Middle frontal gyrus (tissue), 1 donor: ENCODE measurements around the gene TNFSF8.

Experiments used
- DNase-seq: peaks from one replicate; pipeline ENCODE4 v3.0.0-alpha.2; 2015; ENCODE audit warnings: low spot score; ENCODE audit errors: extremely low spot score

TNFSF8 gene

DNA sequence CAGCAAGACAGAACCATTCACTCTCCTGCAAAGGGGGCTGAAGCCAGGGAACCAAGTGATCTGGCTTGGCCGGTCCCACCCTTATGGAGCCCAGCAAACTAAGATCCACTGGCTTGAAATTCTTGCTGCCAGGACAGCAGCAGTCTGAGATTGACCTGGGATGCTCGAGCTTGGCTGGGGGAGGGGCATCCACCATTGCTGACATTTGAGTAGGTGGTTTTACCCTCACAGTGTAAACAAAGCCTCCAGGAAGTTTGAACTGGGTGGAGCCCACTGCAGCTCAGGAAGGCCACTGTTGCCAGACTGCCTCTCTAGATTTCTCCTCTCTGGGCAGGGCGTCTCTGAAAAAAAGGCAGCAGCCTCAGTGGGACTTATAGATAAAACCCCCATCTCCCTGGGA lies 60.5 kb downstream of the TNFSF8 start:
- DNase-seq = no peak

DNA sequence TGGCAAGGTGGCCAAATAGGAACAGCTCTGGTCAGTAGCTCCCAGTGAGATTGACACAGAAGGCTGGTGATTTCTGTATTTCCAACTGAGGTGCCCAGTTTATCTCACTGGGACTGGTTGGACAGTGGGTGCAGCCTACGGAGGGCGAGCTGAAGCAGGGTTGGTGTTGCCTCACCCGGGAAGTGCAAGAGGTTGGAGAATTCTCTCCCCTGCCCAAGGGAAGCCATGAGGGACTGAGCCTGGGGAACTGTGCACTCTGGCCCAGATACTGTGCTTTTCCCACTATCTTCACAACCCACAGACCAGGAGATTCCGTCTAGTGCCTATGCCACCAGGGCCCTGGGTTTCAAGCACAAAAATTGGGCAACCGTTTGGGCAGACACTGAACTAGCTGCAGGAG lies 61.0 kb downstream of the TNFSF8 start:
- DNase-seq = no peak

DNA sequence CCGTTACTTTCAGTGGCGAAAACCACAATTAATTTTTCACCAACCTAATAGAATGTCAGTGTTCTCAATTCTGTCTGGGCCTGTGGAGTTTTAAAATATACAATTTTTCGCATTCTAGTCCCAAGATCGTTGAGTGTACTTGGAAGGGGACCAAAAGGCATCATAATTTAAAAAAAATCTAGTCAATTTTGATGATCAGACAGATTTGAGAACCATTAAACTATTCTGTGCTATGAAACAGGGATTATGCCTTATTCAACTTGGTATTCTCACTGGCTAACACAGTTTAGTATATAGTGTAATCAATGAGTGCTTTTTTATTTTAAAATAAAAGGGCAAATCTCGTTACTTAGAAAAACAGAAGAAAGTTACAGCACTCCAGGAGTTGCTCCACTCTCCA lies 63.1 kb downstream of the TNFSF8 start:
- no peak for DNase-seq

DNA sequence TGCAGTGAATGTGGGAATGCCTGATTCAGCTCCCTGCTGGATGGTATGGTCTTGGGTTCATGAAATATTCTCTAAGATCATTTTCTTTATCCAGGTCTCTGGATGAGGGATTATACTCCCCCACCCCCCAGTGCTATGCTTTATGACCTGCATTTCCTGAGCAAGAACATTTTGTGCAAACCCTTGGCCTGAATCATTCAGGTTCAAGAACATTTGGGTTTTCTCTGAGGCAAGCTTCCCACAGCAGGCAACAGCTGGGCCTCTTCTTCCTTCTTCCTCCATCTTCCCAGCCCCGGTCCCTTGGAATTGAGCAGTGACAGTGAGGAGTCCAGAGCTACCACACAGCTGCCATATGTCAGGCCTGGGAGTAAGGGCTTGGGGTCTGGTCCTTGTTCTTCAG lies 65.9 kb downstream of the TNFSF8 start:
- no peak for DNase-seq

DNA sequence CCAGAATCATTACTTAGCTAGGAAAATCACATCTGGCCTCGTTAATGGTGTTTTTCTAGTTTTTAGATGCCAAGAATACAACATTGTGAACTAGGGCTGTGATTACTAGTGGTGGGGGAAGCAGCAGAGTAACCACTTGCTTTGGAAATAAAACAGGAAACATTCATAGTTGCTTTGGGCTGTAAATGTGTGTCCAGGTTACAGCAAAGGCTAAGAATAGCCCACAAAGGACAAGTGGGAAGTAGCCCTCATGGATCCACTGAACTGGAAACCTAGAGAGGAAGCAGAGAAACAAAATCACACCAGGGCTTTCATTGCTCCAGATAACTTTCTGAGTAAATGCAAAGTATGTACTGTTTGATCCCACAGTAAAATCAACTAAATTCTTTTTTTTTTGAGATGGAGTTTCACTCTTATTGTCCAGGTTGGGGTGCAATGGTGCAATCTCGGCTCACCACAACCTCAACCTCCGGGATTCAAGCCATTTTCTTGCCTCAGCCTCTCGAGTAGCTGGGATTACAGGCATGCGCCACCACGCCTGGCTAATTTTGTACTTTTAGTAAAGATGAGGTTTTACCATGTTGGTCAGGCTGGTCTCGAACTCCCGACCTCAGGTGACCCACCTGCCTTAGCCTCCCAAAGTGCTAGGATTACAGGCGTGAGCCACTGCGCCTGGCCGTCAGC lies 68.3 kb downstream of the TNFSF8 start:
- no peak for DNase-seq

DNA sequence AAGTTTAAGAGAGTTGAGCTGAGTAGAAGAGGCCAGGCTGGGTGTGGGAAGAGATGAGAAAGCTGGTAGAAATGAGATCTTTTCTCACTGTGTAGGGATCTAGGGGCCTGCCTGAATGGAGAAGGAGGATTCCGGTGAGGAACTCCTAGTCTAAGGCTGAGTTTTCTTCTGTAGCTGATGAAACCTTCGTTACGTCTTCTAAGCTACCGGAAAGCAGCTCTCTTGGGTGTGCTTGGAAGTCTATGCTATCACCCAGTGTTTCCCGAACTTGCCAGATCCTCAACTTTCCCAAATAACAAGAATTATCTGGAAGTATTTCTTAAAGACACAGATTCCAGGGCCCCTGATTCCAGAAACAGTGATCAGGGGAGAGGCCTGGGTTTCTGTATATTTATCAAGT lies 69.1 kb downstream of the TNFSF8 start:
- DNase-seq = no peak

DNA sequence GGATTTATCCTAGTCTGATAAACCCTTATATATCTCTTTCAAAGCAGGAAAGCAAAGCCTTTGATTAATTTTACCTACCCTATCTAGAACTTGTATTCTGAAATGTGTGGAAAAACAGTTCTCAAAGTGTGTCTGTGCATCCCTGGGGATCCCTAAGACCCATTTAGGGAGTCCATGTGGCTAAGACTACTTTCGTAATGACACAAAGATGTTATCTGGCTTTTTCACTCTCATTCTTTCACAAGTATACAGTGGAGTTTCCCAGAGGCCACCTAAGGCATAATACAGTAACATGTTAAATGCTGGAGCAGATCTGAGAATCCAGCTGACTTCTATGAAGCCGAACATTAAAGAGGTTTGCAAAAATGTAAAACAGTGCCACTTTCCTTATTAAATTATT lies 70.2 kb downstream of the TNFSF8 start:
- DNase-seq = no peak

DNA sequence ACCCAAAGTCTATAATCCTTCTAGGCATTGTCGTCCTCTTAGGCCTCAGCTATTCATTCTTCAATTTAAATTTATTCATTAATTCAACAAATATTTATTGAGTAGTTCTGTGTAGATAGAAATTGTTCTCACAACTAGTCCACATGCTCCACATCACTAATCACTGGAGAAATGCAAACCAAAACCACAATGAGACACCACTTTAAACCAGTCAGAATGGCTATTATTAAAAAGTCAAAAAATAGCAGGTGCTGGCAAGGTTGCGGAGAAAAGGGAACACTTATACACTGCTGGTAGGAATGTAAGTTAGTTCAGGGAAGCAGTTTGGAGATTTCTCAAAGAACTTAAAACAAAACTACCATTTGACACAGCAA lies 73.5 kb downstream of the TNFSF8 start:
- DNase-seq = no peak

DNA sequence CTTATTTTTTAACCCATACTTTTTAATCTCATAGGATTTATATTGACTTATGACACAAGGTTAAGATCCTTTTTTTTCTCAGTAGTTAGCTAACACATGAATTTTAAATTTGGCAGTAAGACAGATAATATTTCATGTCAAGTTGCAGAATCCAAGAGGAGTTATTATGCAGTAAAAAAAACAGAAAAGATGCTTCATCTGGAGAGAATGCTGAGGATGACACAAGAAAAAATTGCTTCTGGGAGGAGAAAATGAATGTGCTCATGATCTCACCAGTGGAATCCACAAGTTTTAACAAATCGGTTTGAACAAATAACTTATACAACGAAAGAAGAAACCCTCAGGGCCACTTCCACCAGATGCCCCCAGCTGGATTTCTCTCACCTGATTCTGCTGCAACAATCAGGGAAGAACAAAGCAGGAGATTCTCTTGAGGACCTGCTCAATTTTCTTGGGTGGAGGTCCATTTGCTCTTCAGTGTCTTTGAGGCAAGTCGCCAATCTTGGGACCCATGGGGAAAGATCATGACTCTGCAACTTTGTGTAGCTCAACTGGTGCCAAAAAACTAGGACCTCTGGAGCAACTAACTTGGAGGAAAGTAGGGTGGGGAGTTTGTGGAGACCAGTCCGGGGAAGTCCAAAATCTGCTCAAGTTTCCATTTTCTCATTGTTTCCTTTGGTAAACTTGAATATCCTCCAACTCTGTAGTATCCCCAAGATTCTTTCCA lies 74.0 kb downstream of the TNFSF8 start:
- DNase-seq = no peak

DNA sequence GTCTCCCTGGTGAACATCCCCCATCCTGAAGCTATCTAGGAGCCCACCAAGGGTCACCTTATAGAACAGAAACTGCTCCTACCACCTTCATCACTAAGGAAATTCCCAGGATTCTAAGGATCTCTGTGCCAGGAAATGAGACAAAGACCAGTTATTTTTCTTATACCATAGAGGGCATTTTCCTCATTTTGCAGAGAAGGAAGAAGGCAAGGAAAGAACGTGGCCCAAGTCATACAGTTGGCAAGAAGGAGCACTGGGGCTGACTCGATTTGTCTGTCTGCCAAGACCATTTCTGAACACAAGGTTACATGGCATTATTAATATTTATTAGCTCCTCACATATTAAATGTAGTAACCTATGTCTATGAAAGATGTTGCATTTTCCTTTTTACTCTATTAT lies 74.9 kb downstream of the TNFSF8 start:
- no peak for DNase-seq

DNA sequence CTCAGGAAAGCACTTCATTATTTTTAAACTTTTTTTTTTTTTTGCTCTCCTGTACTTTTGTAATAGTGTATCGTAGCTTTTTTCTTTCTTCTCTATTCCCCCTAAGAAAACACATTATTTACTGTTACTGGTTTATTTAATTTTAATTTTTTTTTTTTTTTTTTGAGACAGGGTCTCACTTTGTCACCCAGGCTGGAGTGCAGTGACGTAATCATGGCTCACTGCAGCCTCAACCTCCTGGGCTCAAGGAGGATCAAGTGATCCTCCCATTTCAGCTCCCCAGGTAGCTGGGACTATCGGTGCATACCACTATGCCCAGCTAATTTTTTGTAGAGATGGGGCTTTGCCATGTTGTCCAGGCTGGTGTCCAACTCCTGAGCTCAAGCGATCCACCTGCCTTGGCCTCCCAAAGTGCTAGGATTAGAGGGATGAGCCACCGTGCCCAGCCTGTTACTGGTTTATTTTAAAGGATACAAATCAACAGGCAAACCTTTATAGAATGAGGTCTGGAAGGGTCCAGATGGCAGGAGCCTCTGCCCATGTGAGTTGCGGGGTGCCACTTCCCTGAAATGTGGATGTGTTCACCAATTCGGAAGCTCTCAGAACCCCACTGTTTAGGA lies 75.5 kb downstream of the TNFSF8 start:
- DNase-seq = no peak

DNA sequence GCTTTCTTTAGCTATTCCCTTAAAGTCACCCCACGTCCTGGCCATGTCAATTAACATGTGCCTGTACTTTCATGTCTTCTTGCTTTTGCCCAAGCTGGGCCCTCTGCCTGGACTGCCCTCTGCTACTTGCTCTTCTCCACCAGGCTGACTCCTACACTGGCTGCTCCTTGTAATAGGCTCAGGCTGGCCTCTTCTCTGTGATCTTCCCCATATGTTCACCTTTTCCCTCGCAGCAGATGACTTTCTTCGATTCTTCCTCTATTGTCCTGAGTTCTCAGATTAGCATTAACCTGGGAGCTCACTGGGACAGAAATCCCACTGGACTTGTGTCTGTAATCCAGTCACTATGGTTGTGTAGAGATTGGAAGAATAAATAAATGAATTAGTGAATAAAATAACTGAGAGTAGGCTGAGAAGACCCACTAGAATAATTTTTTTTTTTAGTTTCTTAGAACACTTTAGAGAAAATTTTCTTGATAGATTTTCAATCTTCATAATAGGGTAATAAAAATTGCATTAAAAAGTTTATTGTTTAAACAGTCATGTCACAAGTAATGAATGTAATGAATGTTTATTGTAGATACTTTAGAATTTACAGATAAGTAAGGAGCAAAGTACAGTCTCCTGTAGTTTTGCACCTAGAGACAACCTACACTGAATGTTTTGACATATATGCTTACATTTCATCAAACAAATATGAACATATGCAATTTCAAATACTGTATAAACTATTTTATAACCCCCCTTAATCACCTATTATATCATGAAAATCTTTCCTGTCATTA lies 77.1 kb downstream of the TNFSF8 start:
- DNase-seq = no peak

DNA sequence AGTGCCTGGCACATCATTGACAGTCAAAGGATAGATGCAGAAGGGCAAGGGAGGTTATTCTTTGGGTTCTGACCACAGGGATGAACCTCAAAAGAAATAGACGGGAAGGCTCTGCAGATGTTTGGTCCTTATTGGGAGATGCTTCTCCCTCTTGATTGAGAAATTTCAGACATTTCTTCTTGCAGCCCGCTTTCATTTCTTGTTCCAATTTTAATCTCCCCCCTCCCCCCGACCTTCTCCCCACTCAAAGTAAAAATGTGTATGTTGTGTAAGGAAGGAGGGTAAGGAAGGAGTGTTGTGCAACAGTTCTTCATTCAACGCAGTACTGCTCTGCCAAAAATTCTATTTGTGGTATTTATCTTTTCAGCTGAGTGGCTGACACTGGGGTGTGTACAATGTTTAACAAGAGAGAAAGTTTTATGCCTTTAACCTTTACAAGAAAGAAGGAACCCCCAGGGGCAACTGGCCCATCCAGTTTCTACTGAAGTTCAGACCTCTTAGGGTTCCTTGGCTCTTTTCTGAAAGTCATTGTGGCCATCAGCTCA lies 78.3 kb downstream of the TNFSF8 start:
- DNase-seq = no peak

DNA sequence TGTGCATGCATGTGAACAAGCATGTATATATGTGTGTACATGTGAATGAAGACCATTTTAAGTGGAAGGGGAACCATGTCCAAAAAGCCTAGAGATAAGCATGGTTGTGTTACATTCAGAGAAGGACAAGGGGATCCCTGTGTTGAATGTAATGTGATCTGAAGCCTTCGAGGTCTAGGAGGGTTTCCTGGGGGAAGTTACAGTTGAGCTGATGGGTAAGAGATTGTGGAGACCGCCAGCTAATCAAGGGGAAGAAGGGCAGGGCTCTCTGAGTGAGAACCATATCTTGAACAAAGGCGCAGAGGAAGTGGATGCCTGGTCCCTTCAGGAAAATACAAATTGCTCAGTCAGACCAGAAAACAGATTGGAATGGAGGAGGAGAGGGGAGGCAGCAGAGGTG lies 79.1 kb downstream of the TNFSF8 start:
- DNase-seq = no peak
